ENCODE data around the gene NACC2. TPM values are rescaled to one million over a fixed set of nuclear protein-coding genes. Genes with fewer than 3 reads are reported as not detected.
A peak's percentile ranks its signal among the peaks of the same experiment; 100 is the strongest.

Gene NACC2
- total and polyA plus RNA-seq, 2 of the 8 experiments (the other 6 are each of a cell fraction or from before 2014, with no cell fraction given), result 8.3 to 14.0 TPM

DNA sequence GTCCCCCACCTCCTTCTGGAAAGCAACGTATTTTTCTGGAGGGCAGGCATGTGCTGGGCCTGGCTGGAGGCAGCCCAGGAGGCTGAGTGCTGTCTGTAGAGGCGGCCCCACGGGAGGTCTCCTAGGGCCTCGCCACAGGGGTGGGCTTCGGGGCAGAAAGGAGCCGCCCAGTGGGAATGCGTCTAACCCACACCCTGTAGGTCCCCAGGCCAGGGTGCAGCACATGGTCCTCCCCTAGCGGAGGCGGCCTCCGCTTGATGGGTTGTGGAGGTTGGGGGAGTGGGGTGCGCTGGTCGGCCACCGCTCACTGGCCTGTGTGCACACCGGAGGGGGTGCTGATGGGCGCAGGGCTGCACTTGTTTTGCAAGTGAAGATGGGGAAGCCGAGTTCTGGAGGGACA is 85.6 kb downstream of the NACC2 start:
- Histone ChIP-seq H2AK5ac (ENCODE audit: low read depth, low read length) (no peak overlapping the region), H3K79me2 (ENCODE audit: control insufficient read depth in 1 of 2, insufficient read depth in 2 of 2, low read length in 2 of 2) (no peaks in the 10 kb centered on the region), H3K4me2 (ENCODE audit: insufficient read depth in 1 of 2, low read depth in 2 of 2, low read length in 2 of 2) (no peak overlapping the region), H2BK15ac (ENCODE audit: low read length) (no peak overlapping the region), H3K9me3 (ENCODE audit: insufficient read depth in 2 of 2, low read depth in 1 of 2, low read length in 1 of 2) (no peaks in the 10 kb centered on the region), H2BK5ac (ENCODE audit: low read depth, low read length) (peak overlapping the region; percentile 81; the same call in 1 of the 2 replicates), H3K23ac (ENCODE audit: insufficient read length) (no peak overlapping the region), H2BK12ac (ENCODE audit: low read depth, low read length) (0 out of 2 replicates have a peak overlapping the region, but pooled peaks have one; percentile 2), H3K14ac (ENCODE audit: insufficient read length) (no peak overlapping the region), H4K5ac (ENCODE audit: insufficient read length, low read depth, low read length) (no peak overlapping the region), H4K91ac (replicated peaks; ENCODE audit: insufficient read length, low read length) (no peak overlapping the region), H2BK120ac (replicated peaks; ENCODE audit: low read depth, low read length) (no peak overlapping the region), H3K4ac (replicated peaks; ENCODE audit: insufficient read length, low read depth, low read length) (no peak overlapping the region), H3K27ac (ENCODE audit: low read depth, low read length) (no peak overlapping the region), H3K9ac (replicated peaks in 1 of 4; ENCODE audit: extremely low read depth in 1 of 4, low read depth in 3 of 4, low read length in 3 of 4) (no peak overlapping the region), H4K8ac (ENCODE audit: extremely low read depth, insufficient read depth, low read length) (no peak overlapping the region; the same call in 1 of the 2 replicates), H4K20me1 (replicated peaks in 1 of 2; ENCODE audit: control insufficient read depth in 1 of 2, insufficient read depth in 2 of 2, low read length in 2 of 2) (peaks cover 0 to 5% of the 10 kb centered on the region in 2 experiments), H3K27me3 (replicated peaks in 1 of 4; ENCODE audit: control insufficient read depth in 3 of 4, extremely low read depth in 1 of 4, insufficient read depth in 3 of 4, low read length in 3 of 4) (no peaks in the 10 kb centered on the region), H3K36me3 (ENCODE audit: control insufficient read depth in 2 of 4, insufficient read depth in 4 of 4, low read length in 3 of 4) (no peaks in the 10 kb centered on the region; a peak in 1 of 8 replicates), H3K56ac (replicated peaks; ENCODE audit: insufficient read length, low read depth, low read length) (peak overlapping the region; percentile 14), H3K18ac (ENCODE audit: extremely low read depth, low read length) (no peak overlapping the region; the same call in 1 of the 2 replicates), H3K79me1 (ENCODE audit: low read depth, low read length) (peaks cover 3% of the 10 kb centered on the region; the same call in 1 of the 2 replicates), H3K4me1 (replicated peaks in 1 of 4; ENCODE audit: control insufficient read depth in 3 of 4, insufficient read depth in 4 of 4, low read length in 3 of 4) (peaks cover 0 to 58% (median 41%) of the 10 kb centered on the region in 4 experiments; a peak in 6 of 7 replicates), H2AFZ (ENCODE audit: low read length) (no peak overlapping the region), H3K23me2 (ENCODE audit: low read depth, low read length) (no peaks in the 10 kb centered on the region), H2BK20ac (ENCODE audit: low read length) (no peak overlapping the region; the same call in 1 of the 2 replicates), H3K4me3 (ENCODE audit: extremely low read depth in 1 of 4, insufficient read depth in 2 of 4, low read depth in 3 of 4, low read length in 4 of 4) (no peak overlapping the region)
- CTCF ChIA-PET (ENCODE audit: partially characterized antibody), result no interaction called here
- DNase-seq (ENCODE audit: low read depth in 1 of 2, low spot score in 2 of 2), result no peak
- WGBS, 2 experiments (ENCODE audit: extremely low coverage in 1 of 2, insufficient coverage in 1 of 2, insufficient read length in 1 of 2, insufficient replicate concordance in 2 of 2, low coverage in 1 of 2, low lambda C conversion rate in 2 of 2, missing lambda C conversion rate in 1 of 2), result 90% methylated on average over 15 of the region's 16 CpGs; no CpG with 5 or more reads in 1 of the 2 experiments
- TF ChIP-seq SP1 (IDR thresholded peaks at IDR 0.05; ENCODE audit: low read depth, low read length) (no peak), E2F6 (IDR thresholded peaks at IDR 0.05) (no peak), FOSL1 (IDR thresholded peaks at IDR 0.05; ENCODE audit: insufficient read depth, low read depth, low read length) (no peak), JUN (IDR thresholded peaks at IDR 0.05; ENCODE audit: low read depth, low read length) (no peak), NRF1 (IDR thresholded peaks at IDR 0.05; ENCODE audit: low read depth, low read length) (no peak), KDM4A (IDR thresholded peaks at IDR 0.05; ENCODE audit: low read depth, low read length, severe bottlenecking) (no peak), RFX5 (IDR thresholded peaks at IDR 0.05; ENCODE audit: borderline replicate concordance, low read depth, low read length) (no peak), ASH2L (IDR thresholded peaks at IDR 0.05; ENCODE audit: low read length) (no peak), NANOG (IDR thresholded peaks at IDR 0.05; ENCODE audit: insufficient read depth, low read depth, low read length, poor library complexity, severe bottlenecking) (no peak)
- FAIRE-seq, result no peak
- POLR2A ChIA-PET (ENCODE audit: partially characterized antibody), result no interaction called here
